ENCODE measurements around the gene LRP1B. TPM values are rescaled to one million over a fixed set of nuclear protein-coding genes. Genes with fewer than 3 reads are reported as not detected.

Gene LRP1B
- total and polyA plus RNA-seq, 2 of the 8 experiments (the other 6 are each of a cell fraction or from before 2014, with no cell fraction given) = 0.03 TPM; not detected in 1

DNA sequence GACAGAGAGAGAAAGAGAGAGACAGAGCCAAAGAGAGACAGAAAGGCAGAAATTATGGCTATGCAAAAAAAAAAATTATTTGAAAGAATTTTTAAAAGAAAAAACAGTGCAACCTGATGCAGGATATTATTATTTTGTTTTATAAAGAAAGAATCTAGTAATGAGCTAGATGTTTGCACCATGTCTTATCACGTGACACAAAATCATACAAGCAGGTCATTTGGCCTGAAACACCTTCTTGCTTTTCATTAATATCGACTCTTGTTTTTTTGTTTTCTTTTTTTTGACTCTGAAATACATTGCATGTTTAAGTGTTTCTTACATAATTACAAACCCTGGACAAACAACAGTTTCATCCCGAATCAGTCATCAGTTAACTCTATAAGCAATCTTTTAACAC is 606.0 kb downstream of the LRP1B start:
- DNase-seq (ENCODE audit: low read depth in 1 of 2, low spot score in 2 of 2) (no peak), FAIRE-seq (no peak)
- no peak overlapping the region for H2AK5ac ChIP-seq (ENCODE audit: low read depth, low read length)
- H3K18ac ChIP-seq (ENCODE audit: extremely low read depth, low read length) = no peak overlapping the region
- H2AFZ ChIP-seq (ENCODE audit: low read length) = no peak overlapping the region
- no peaks in the 10 kb centered on the region for H3K23me2 ChIP-seq (ENCODE audit: low read depth, low read length)
- H3K14ac ChIP-seq (ENCODE audit: insufficient read length) = no peak overlapping the region
- H2BK15ac ChIP-seq (ENCODE audit: low read length) = no peak overlapping the region
- H3K36me3 ChIP-seq (ENCODE audit: control insufficient read depth in 2 of 4, insufficient read depth in 4 of 4, low read length in 3 of 4) = no peaks in the 10 kb centered on the region
- no peaks in the 10 kb centered on the region for H3K9me3 ChIP-seq (ENCODE audit: insufficient read depth in 2 of 2, low read depth in 1 of 2, low read length in 1 of 2)
- H3K23ac ChIP-seq (ENCODE audit: insufficient read length) = no peak overlapping the region
- H3K56ac ChIP-seq (replicated peaks; ENCODE audit: insufficient read length, low read depth, low read length) = no peak overlapping the region
- H2BK20ac ChIP-seq (ENCODE audit: low read length) = no peak overlapping the region
- H3K4me3 ChIP-seq (ENCODE audit: extremely low read depth in 1 of 4, insufficient read depth in 2 of 4, low read depth in 3 of 4, low read length in 4 of 4) = no peak overlapping the region
- ChIA-PET CTCF (ENCODE audit: partially characterized antibody) (interaction anchor here (1.2 kb wide), 1 partner anchor 23 kb away, joined by 3 read pairs; no protein-coding TSS in a partner anchor), POLR2A (ENCODE audit: partially characterized antibody) (interaction anchor here (0.6 kb wide), 1 partner anchor 283 kb away, joined by 3 read pairs; no protein-coding TSS in a partner anchor)
- H3K4me2 ChIP-seq (ENCODE audit: insufficient read depth in 1 of 2, low read depth in 2 of 2, low read length in 2 of 2) = no peak overlapping the region
- TF ChIP-seq CTBP2 (IDR thresholded peaks at IDR 0.05; ENCODE audit: borderline replicate concordance, insufficient read depth, insufficient read length, low read length) (no peak), ASH2L (IDR thresholded peaks at IDR 0.05; ENCODE audit: low read length) (no peak), RXRA (IDR thresholded peaks at IDR 0.05; ENCODE audit: insufficient read depth, low read depth, low read length) (no peak), EGR1 (IDR thresholded peaks at IDR 0.05; ENCODE audit: borderline replicate concordance, low read depth, low read length) (no peak), JUN (IDR thresholded peaks at IDR 0.05; ENCODE audit: low read depth, low read length) (no peak), POLR2AphosphoS5 (IDR thresholded peaks at IDR 0.05; ENCODE audit: low read depth, low read length) (no peak), CREB1 (IDR thresholded peaks at IDR 0.05) (no peak), CEBPB (IDR thresholded peaks at IDR 0.05; ENCODE audit: low read depth, low read length) (no peak)
- no peak overlapping the region for H2BK5ac ChIP-seq (ENCODE audit: low read depth, low read length)
- no peak overlapping the region for H3K9ac ChIP-seq (replicated peaks in 1 of 4; ENCODE audit: extremely low read depth in 1 of 4, low read depth in 3 of 4, low read length in 3 of 4)
- H3K27ac ChIP-seq (ENCODE audit: low read depth, low read length) = no peak overlapping the region
- no peak overlapping the region for H3K4ac ChIP-seq (replicated peaks; ENCODE audit: insufficient read length, low read depth, low read length)
- H4K91ac ChIP-seq (replicated peaks; ENCODE audit: insufficient read length, low read length) = no peak overlapping the region
- no peaks in the 10 kb centered on the region for H3K4me1 ChIP-seq (replicated peaks in 1 of 4; ENCODE audit: control insufficient read depth in 3 of 4, insufficient read depth in 4 of 4, low read length in 3 of 4)
- 68% methylated on average over 3 of the region's 3 CpGs; no CpG with 5 or more reads in 1 of the 2 experiments for WGBS, 2 experiments (ENCODE audit: extremely low coverage in 1 of 2, insufficient coverage in 1 of 2, insufficient read length in 1 of 2, insufficient replicate concordance in 2 of 2, low coverage in 1 of 2, low lambda C conversion rate in 2 of 2, missing lambda C conversion rate in 1 of 2)
- no peak overlapping the region for H2BK12ac ChIP-seq (ENCODE audit: low read depth, low read length)
- H4K20me1 ChIP-seq (replicated peaks in 1 of 2; ENCODE audit: control insufficient read depth in 1 of 2, insufficient read depth in 2 of 2, low read length in 2 of 2) = no peaks in the 10 kb centered on the region
- H3K27me3 ChIP-seq (replicated peaks in 1 of 4; ENCODE audit: control insufficient read depth in 3 of 4, extremely low read depth in 1 of 4, insufficient read depth in 3 of 4, low read length in 3 of 4) = no peaks in the 10 kb centered on the region
- H4K8ac ChIP-seq (ENCODE audit: extremely low read depth, insufficient read depth, low read length) = no peak overlapping the region
- no peaks in the 10 kb centered on the region for H3K79me1 ChIP-seq (ENCODE audit: low read depth, low read length)
- no peaks in the 10 kb centered on the region for H3K79me2 ChIP-seq (ENCODE audit: control insufficient read depth in 1 of 2, insufficient read depth in 2 of 2, low read length in 2 of 2)
- H2BK120ac ChIP-seq (replicated peaks; ENCODE audit: low read depth, low read length) = no peak overlapping the region
- H4K5ac ChIP-seq (ENCODE audit: insufficient read length, low read depth, low read length) = no peak overlapping the region

Data from H1 (cell line).